Anterior cingulate cortex (tissue), 58 donors: Measurements from ENCODE around the gene DLG2.

ENCODE experiments used
- DNase-seq, 58 donors: peaks; one replicate each; lab custom pipeline; 2025; lab: John Stamatoyannopoulos, UW

The DLG2 gene

GRCh38 chr11:85575388-85575787 is 51.8 kb downstream of the DLG2 start:
- no peak for DNase-seq

GRCh38 chr11:85572056-85572455 is 55.1 kb downstream of the DLG2 start:
- DNase-seq = no peak

GRCh38 chr11:85569525-85569924 is 57.6 kb downstream of the DLG2 start:
- no peak for DNase-seq

- DNase-seq = no peak
Measured at GRCh38 chr11:85558411-85558810, 68.7 kb downstream of the DLG2 start.

GRCh38 chr11:85551881-85552280 is 75.3 kb downstream of the DLG2 start:
- DNase-seq = no peak

GRCh38 chr11:85541683-85542082 is 85.5 kb downstream of the DLG2 start:
- no peak for DNase-seq

GRCh38 chr11:85540635-85541205 is 86.4 kb downstream of the DLG2 start:
- peak in 4 of 58 donors; percentile 1 to 33 (median 12) for DNase-seq

- peak in 1 of 58 donors; percentile 33 for DNase-seq
Measured at GRCh38 chr11:85540181-85540580, 87.0 kb downstream of the DLG2 start.

- no peak for DNase-seq
Measured at GRCh38 chr11:85539740-85540139, 87.4 kb downstream of the DLG2 start.

- no peak for DNase-seq
Measured at GRCh38 chr11:85539029-85539689, 88.0 kb downstream of the DLG2 start.

- DNase-seq = no peak
Measured at GRCh38 chr11:85536438-85536837, 90.7 kb downstream of the DLG2 start.

- no peak for DNase-seq
Measured at GRCh38 chr11:85534806-85535205, 92.3 kb downstream of the DLG2 start.

- no peak for DNase-seq
Measured at GRCh38 chr11:85531191-85531897, 95.8 kb downstream of the DLG2 start.

- no peak for DNase-seq
Measured at GRCh38 chr11:85530634-85531033, 96.5 kb downstream of the DLG2 start.

- no peak for DNase-seq
Measured at GRCh38 chr11:85526564-85526963, 100.6 kb downstream of the DLG2 start.

- no peak for DNase-seq
Measured at GRCh38 chr11:85525686-85526085, 101.5 kb downstream of the DLG2 start.

- no peak for DNase-seq
Measured at GRCh38 chr11:85517272-85517671, 109.9 kb downstream of the DLG2 start.

GRCh38 chr11:85495918-85496317 is 131.2 kb downstream of the DLG2 start:
- no peak for DNase-seq

GRCh38 chr11:85494396-85494795 is 132.7 kb downstream of the DLG2 start:
- DNase-seq = no peak

GRCh38 chr11:85485902-85486301 is 141.2 kb downstream of the DLG2 start:
- DNase-seq = no peak

- no peak for DNase-seq
Measured at GRCh38 chr11:85483861-85484260, 143.3 kb downstream of the DLG2 start.

GRCh38 chr11:85481862-85482261 is 145.3 kb downstream of the DLG2 start:
- DNase-seq = no peak
